Karpas-422 (cell line): Measurements from ENCODE around the gene HLA-A. TPM values are rescaled to one million over a fixed set of nuclear protein-coding genes. Genes with fewer than 3 reads are reported as not detected.

Experiments
- DNase-seq: peaks from one replicate; pipeline ENCODE4 v3.0.0-alpha.2; 2015
- H2AFZ ChIP-seq: fragments of 200-600 bp; sonication (generic); 2 replicates; pipeline ENCODE4 v1.6.1; 2014; ENCODE audit warnings: antibody characterized with exemption, low read length, mixed read lengths
- H3K27ac ChIP-seq: fragments of 200-600 bp; sonication (generic); 2 replicates; pipeline ENCODE4 v1.5.1; 2014; ENCODE audit warnings: mild to moderate bottlenecking, low read length, moderate library complexity
- H3K27me3 ChIP-seq: fragments of 200-600 bp; sonication (generic); 2 replicates; pipeline ENCODE4 v1.6.1; 2014; ENCODE audit warnings: low read length, mixed read lengths
- H3K36me3 ChIP-seq: fragments of 200-600 bp; sonication (generic); 2 replicates; pipeline ENCODE4 v1.6.1; 2014; ENCODE audit warnings: low read length, mixed read lengths; ENCODE audit not compliant: insufficient read depth
- H3K4me1 ChIP-seq: fragments of 200-600 bp; sonication (generic); 2 replicates; pipeline ENCODE4 v1.6.1; 2014; ENCODE audit warnings: mild to moderate bottlenecking, low read length, mixed read lengths
- H3K4me2 ChIP-seq: fragments of 200-600 bp; sonication (generic); 2 replicates; pipeline ENCODE4 v1.6.1; 2014; ENCODE audit warnings: low read length, low read depth, mild to moderate bottlenecking; ENCODE audit not compliant: poor library complexity, severe bottlenecking
- H3K4me3 ChIP-seq: fragments of 200-600 bp; sonication (generic); 2 replicates; pipeline ENCODE4 v1.5.1; 2014; ENCODE audit warnings: mild to moderate bottlenecking, antibody characterized with exemption, low read length, mixed read lengths
- H3K79me2 ChIP-seq: fragments of 200-600 bp; sonication (generic); 2 replicates; pipeline ENCODE4 v1.6.1; 2014; ENCODE audit warnings: mild to moderate bottlenecking, low read length, mixed read lengths
- H3K9ac ChIP-seq: fragments of 200-600 bp; sonication (generic); 2 replicates; pipeline ENCODE4 v1.6.0; 2014; ENCODE audit warnings: low read length
- H3K9me2 ChIP-seq: fragments of 200-600 bp; sonication (generic), shearing (Covaris generic); replicated peaks from 2 replicates; pipeline ENCODE4 v1.6.0; 2014; ENCODE audit warnings: mild to moderate bottlenecking, low read length, moderate library complexity; ENCODE audit not compliant: insufficient read depth
- H3K9me3 ChIP-seq: fragments of 300-700, 200-600 bp; sonication (generic); 2 replicates; pipeline ENCODE4 v1.6.1; 2014; ENCODE audit warnings: low read length, mixed read lengths
- H4K20me1 ChIP-seq: fragments of 200-600 bp; sonication (generic); 2 replicates; pipeline ENCODE4 v1.6.1; 2014; ENCODE audit warnings: mild to moderate bottlenecking, antibody characterized with exemption, low read length, low read depth; ENCODE audit not compliant: insufficient read depth
- small RNA-seq: library from RNA; depleted of rRNA; stranded (forward); fragments of <200 nt; gene quantifications from one replicate; pipeline ENCODE3, GENCODE V24; 2014
- total RNA-seq: library from RNA; depleted of rRNA; stranded (reverse); fragments of >200 nt; shearing (Covaris generic); gene quantifications from 2 replicates; pipeline ENCODE4 v1.2.3, GENCODE V29; 2014; ENCODE audit warnings: low replicate concordance; rRNA removed

HLA-A gene
- total RNA-seq, 1 experiment from 2014 or later, result 739 TPM

- Histone ChIP-seq H3K4me2 (no peak overlapping the region), H3K4me1 (peaks cover 6% of the 10 kb centered on the region), H3K27ac (no peak overlapping the region)
Measured at GRCh38 chr6:29990931-29991330, 48.6 kb downstream of the HLA-A start.

GRCh38 chr6:29992807-29993206, 50.5 kb downstream of the HLA-A start:
- Histone ChIP-seq H3K9me2 (no peaks in the 10 kb centered on the region), H3K27ac (no peak overlapping the region), H3K36me3 (no peaks in the 10 kb centered on the region), H3K9me3 (no peaks in the 10 kb centered on the region), H4K20me1 (no peaks in the 10 kb centered on the region), H3K4me2 (no peak overlapping the region), H3K4me3 (no peak overlapping the region), H3K27me3 (no peaks in the 10 kb centered on the region), H2AFZ (no peak overlapping the region), H3K79me2 (no peaks in the 10 kb centered on the region), H3K9ac (no peak overlapping the region), H3K4me1 (peaks cover 6% of the 10 kb centered on the region)
- DNase-seq, result no peak

More at GRCh38 chr6:29990931-29991330, 48.6 kb downstream of the HLA-A start:
- no peak for DNase-seq
- H3K79me2 ChIP-seq, result no peaks in the 10 kb centered on the region
- no peaks in the 10 kb centered on the region for H3K9me3 ChIP-seq
- H3K9ac ChIP-seq, result no peak overlapping the region
- no peaks in the 10 kb centered on the region for H4K20me1 ChIP-seq
- no peak overlapping the region for H3K4me3 ChIP-seq
- H3K36me3 ChIP-seq, result no peaks in the 10 kb centered on the region
- H3K9me2 ChIP-seq, result no peaks in the 10 kb centered on the region
- H3K27me3 ChIP-seq, result no peaks in the 10 kb centered on the region
- H2AFZ ChIP-seq, result no peak overlapping the region

GRCh38 chr6:29994826-29995225, 52.5 kb downstream of the HLA-A start:
- H3K27ac ChIP-seq, result no peak overlapping the region
- H3K79me2 ChIP-seq, result no peaks in the 10 kb centered on the region
- H3K9me3 ChIP-seq, result no peaks in the 10 kb centered on the region
- DNase-seq, result no peak
- H3K4me2 ChIP-seq, result no peak overlapping the region
- H3K4me3 ChIP-seq, result no peak overlapping the region
- H3K36me3 ChIP-seq, result no peaks in the 10 kb centered on the region
- H2AFZ ChIP-seq, result no peak overlapping the region
- peaks cover 6% of the 10 kb centered on the region for H3K4me1 ChIP-seq
- H3K27me3 ChIP-seq, result no peaks in the 10 kb centered on the region
- no peaks in the 10 kb centered on the region for H4K20me1 ChIP-seq
- no peaks in the 10 kb centered on the region for H3K9me2 ChIP-seq
- no peak overlapping the region for H3K9ac ChIP-seq

- H3K9ac ChIP-seq, result no peak overlapping the region
- H2AFZ ChIP-seq, result no peak overlapping the region
- no peaks in the 10 kb centered on the region for H3K27me3 ChIP-seq
- no peak for DNase-seq
- H3K4me2 ChIP-seq, result no peak overlapping the region
- no peaks in the 10 kb centered on the region for H3K79me2 ChIP-seq
- peaks cover 6% of the 10 kb centered on the region for H3K4me1 ChIP-seq
- H3K27ac ChIP-seq, result no peak overlapping the region
- no peaks in the 10 kb centered on the region for H4K20me1 ChIP-seq
- H3K4me3 ChIP-seq, result no peak overlapping the region
- no peaks in the 10 kb centered on the region for H3K9me3 ChIP-seq
- H3K9me2 ChIP-seq, result no peaks in the 10 kb centered on the region
- no peaks in the 10 kb centered on the region for H3K36me3 ChIP-seq
Measured at GRCh38 chr6:29995340-29995777, 53.0 kb downstream of the HLA-A start.

Small RNAs within 50 kb of the gene (small RNA-seq; reads per million reads assigned to genes)
- gene HLA-U, result not detected

Other genes with a start within 250 kb of the HLA-A start
- gene HLA-F, start 219.1 kb upstream of the HLA-A start, total RNA-seq, result 8.5 and 17.2 TPM in 2 replicates
- gene HLA-G, start 114.7 kb upstream of the HLA-A start, total RNA-seq, result not detected in 2 replicates
- gene POLR1H, start 118.7 kb downstream of the HLA-A start, total RNA-seq, result 64.3 and 85.1 TPM in 2 replicates
- 26.6 and 31.5 TPM in 2 replicates for gene PPP1R11, start 124.7 kb downstream of the HLA-A start, total RNA-seq
- not detected in 2 replicates for gene RNF39, start 133.2 kb downstream of the HLA-A start, total RNA-seq
- not detected in 2 replicates for gene TRIM31, start 170.6 kb downstream of the HLA-A start, total RNA-seq
- gene TRIM40, start 193.6 kb downstream of the HLA-A start, total RNA-seq, result not detected in 2 replicates
- not detected in 2 replicates for gene TRIM10, start 218.7 kb downstream of the HLA-A start, total RNA-seq
- not detected in 2 replicates for gene TRIM15, start 221.0 kb downstream of the HLA-A start, total RNA-seq